Prostate gland (tissue), 2 donors: Measurements from ENCODE around the gene SLC6A12. TPM values are rescaled to one million over a fixed set of nuclear protein-coding genes. Genes with fewer than 3 reads are reported as not detected.

Experiments used
- DNase-seq: peaks from one replicate; pipeline ENCODE4 v3.0.0-alpha.2; 2019; ENCODE audit warnings: low spot score
- H3K27ac ChIP-seq, 2 donors: fragments of 200-600 bp; sonication (generic); 2 replicates each; pipeline ENCODE4 v1.5.1; 2017 to 2019
- H3K27me3 ChIP-seq: fragments of 200-600 bp; sonication (generic); replicated peaks from 2 replicates; pipeline ENCODE4 v1.5.1; 2019; ENCODE audit not compliant: insufficient read depth
- H3K36me3 ChIP-seq, 2 donors: fragments of 200-600 bp; sonication (generic); 1 replicate in 1 of 2; 2 replicates in 1 of 2; pipeline versions ENCODE4 v1.5.1 to v1.8.1; 2017 to 2019
- H3K4me1 ChIP-seq: fragments of 200-600 bp; sonication (generic); replicated peaks from 2 replicates; pipeline ENCODE4 v1.5.1; 2019
- H3K4me3 ChIP-seq, 2 donors: fragments of 200-600 bp; sonication (generic); 2 replicates each; pipeline ENCODE4 v1.5.1; 2017 to 2019
- H3K9me3 ChIP-seq: fragments of 200-600 bp; sonication (generic); 2 replicates; pipeline ENCODE4 v1.5.1; 2017
- POLR2A ChIP-seq: fragments of 450-650 bp; IDR thresholded peaks from one replicate; pipeline ENCODE4 v1.6.1; 2016; ENCODE audit warnings: antibody characterized with exemption, mild to moderate bottlenecking
- POLR2AphosphoS5 ChIP-seq: sonication (generic); formaldehyde crosslinking; IDR thresholded peaks from one replicate; pipeline ENCODE4 v1.6.1; 2017; ENCODE audit warnings: antibody characterized with exemption
- WGBS: methylation state at CpG from one replicate; pipeline ENCODE4 v1.1.5; 2018; 5-methylcytosine and 5-hydroxymethylcytosine counted together
- intact Hi-C: fragments of 100-400 bp; cut with DNase I; formaldehyde crosslinking; loops from one replicate; pipeline ENCODE4 v1.14.2; 2022
- total RNA-seq, 2 donors: library from RNA; depleted of rRNA; stranded (reverse); fragments of >200 nt; gene quantifications; one replicate each; pipeline ENCODE4 v1.1.0, GENCODE V29; 2016
- TF ChIP-seq, protein P1 (sequence below), 4 experiments: fragments of 200-600 bp in 2 of 4; fragments of 450-650 bp in 2 of 4; sonication (generic) in 2 of 4; IDR thresholded peaks; 1 replicate in 3 of 4; 2 replicates in 1 of 4; pipeline ENCODE4 v1.5.1; 2016 to 2019; ENCODE audit warnings: antibody characterized with exemption in 4 of 4, mild to moderate bottlenecking in 2 of 4, moderate library complexity in 2 of 4

SLC6A12 gene
- total RNA-seq, 2 donors from 2014 or later, result 1.0 to 1.9 TPM

DNA sequence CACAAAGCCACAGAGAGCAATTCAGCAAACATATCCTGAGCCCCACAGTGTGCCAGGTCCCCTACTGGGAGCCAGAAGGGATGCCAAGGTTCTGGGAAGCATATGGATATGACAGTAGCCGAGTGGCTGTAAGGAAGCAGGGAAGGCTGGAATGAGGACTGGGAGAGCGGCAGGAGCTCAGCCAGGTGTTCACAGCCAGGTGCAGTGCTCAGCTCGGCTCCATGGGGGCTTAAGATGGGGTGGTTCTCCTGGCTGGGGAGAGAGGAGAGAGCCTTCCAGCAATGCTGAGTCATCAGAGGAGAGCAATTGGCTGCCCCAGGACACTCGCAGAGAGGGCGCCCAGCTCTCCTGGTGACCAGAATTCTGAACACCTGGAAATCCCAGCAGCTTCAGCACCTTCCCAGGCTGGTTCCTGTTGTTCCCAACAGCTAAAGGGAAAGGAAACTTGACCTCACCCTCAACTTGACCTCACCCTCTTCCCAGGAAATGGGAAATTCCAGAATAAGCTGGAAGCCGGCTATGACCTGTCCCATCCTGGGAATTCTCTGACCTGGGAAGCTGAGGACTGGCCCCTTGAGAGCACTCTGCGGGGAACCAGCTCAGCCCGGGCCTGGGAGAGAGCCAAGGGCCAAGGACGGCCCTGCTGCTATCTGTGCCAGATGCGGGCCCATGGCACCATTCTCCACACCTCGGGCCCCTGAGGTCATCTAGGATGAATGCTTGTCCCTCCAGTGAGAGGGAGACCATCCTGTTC, 34.6 kb downstream of the SLC6A12 start:
- 70% methylated on average over 11 of the region's 11 CpGs for WGBS
- no peaks in the 10 kb centered on the region for H3K36me3 ChIP-seq

DNA sequence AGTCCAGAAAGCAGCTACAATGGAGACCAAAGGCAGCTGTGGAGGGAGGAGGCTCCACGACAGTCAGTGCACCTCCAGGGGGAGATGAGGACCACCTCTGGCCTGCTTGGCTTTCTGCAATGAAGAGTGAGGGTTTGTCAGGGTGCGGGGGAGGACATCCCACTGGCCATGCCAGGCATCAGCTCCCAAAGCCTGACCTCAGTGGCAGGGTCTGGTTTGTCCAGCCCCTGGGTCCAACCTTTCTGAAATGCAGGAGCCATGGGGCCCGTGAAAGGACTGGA, 35.2 kb downstream of the SLC6A12 start:
- no peaks in the 10 kb centered on the region for H3K4me1 ChIP-seq
- no peak overlapping the region for H3K4me3 ChIP-seq
- no peaks in the 10 kb centered on the region for H3K27me3 ChIP-seq
- WGBS, result 76% methylated on average over 3 of the region's 3 CpGs
- no peaks in the 10 kb centered on the region for H3K36me3 ChIP-seq
- DNase-seq, result no peak
- intact Hi-C loops, result no loop called here
- TF ChIP-seq, protein P1, sequence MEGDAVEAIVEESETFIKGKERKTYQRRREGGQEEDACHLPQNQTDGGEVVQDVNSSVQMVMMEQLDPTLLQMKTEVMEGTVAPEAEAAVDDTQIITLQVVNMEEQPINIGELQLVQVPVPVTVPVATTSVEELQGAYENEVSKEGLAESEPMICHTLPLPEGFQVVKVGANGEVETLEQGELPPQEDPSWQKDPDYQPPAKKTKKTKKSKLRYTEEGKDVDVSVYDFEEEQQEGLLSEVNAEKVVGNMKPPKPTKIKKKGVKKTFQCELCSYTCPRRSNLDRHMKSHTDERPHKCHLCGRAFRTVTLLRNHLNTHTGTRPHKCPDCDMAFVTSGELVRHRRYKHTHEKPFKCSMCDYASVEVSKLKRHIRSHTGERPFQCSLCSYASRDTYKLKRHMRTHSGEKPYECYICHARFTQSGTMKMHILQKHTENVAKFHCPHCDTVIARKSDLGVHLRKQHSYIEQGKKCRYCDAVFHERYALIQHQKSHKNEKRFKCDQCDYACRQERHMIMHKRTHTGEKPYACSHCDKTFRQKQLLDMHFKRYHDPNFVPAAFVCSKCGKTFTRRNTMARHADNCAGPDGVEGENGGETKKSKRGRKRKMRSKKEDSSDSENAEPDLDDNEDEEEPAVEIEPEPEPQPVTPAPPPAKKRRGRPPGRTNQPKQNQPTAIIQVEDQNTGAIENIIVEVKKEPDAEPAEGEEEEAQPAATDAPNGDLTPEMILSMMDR (IDR thresholded peaks at IDR 0.05), result no peak
- TF ChIP-seq POLR2AphosphoS5, result no peak
- no peak for TF ChIP-seq POLR2A
- H3K9me3 ChIP-seq, result no peaks in the 10 kb centered on the region
- H3K27ac ChIP-seq, result no peak overlapping the region

More for the DNA sequence above, 34.6 kb downstream of the SLC6A12 start:
- H3K4me3 ChIP-seq, result no peak overlapping the region
- no peak for DNase-seq
- intact Hi-C loops, result no loop called here
- no peaks in the 10 kb centered on the region for H3K9me3 ChIP-seq
- H3K27ac ChIP-seq, result no peak overlapping the region
- TF ChIP-seq, protein P1 (IDR thresholded peaks at IDR 0.05), result no peak
- TF ChIP-seq POLR2AphosphoS5 (no peak), POLR2A (no peak)
- H3K4me1 ChIP-seq, result no peaks in the 10 kb centered on the region
- no peaks in the 10 kb centered on the region for H3K27me3 ChIP-seq

- Histone ChIP-seq H3K4me3 (no peak overlapping the region), H3K9me3 (no peaks in the 10 kb centered on the region), H3K27me3 (no peaks in the 10 kb centered on the region), H3K36me3 (no peaks in the 10 kb centered on the region), H3K27ac (no peak overlapping the region), H3K4me1 (no peaks in the 10 kb centered on the region)
- TF ChIP-seq POLR2AphosphoS5 (no peak), POLR2A (no peak)
- TF ChIP-seq, protein P1 (IDR thresholded peaks at IDR 0.05), result no peak
- intact Hi-C loops, result no loop called here
- WGBS, result 77% methylated on average over 20 of the region's 20 CpGs
- DNase-seq, result no peak
These were observed 35.8 kb downstream of the SLC6A12 start for GRCh38 chr12:177980-178828.

- intact Hi-C loops, result no loop called here
- no peak for TF ChIP-seq POLR2A
- Histone ChIP-seq H3K27me3 (peaks cover 2% of the 10 kb centered on the region), H3K4me3 (no peak overlapping the region), H3K9me3 (no peaks in the 10 kb centered on the region), H3K27ac (no peak overlapping the region), H3K4me1 (no peaks in the 10 kb centered on the region), H3K36me3 (no peaks in the 10 kb centered on the region)
- DNase-seq, result no peak
- 62% methylated on average over 11 of the region's 11 CpGs for WGBS
These were observed 36.5 kb downstream of the SLC6A12 start for GRCh38 chr12:177336-177979.

GRCh38 chr12:176321-177181, 37.4 kb downstream of the SLC6A12 start:
- DNase-seq, result no peak
- Histone ChIP-seq H3K36me3 (no peaks in the 10 kb centered on the region), H3K27me3 (peaks cover 2% of the 10 kb centered on the region), H3K4me1 (no peaks in the 10 kb centered on the region), H3K4me3 (no peak overlapping the region), H3K27ac (no peak overlapping the region), H3K9me3 (no peaks in the 10 kb centered on the region)
- TF ChIP-seq, protein P1 (IDR thresholded peaks at IDR 0.05), result no peak
- no peak for TF ChIP-seq POLR2A
- no peak for TF ChIP-seq POLR2AphosphoS5
- WGBS, result 54% methylated on average over 16 of the region's 16 CpGs
- intact Hi-C loops, result no loop called here
